LNCaP clone FGC (cell line): Measurements from ENCODE around the gene ARHGAP21.
A peak's percentile ranks its signal among the peaks of the same experiment; 100 is the strongest.
"Not testable (repeated sequence)": the region's sequence is repeated elsewhere in the genome, so short reads cannot be mapped to it uniquely, and the experiment has no call there.

Experiments
- DNase-seq: peaks from one replicate; pipeline ENCODE4 v3.0.0-alpha.2; 2011; ENCODE audit warnings: low read depth
- H3K4me3 ChIP-seq: 2 replicates; pipeline ENCODE4 v1.5.1; 2011; ENCODE audit warnings: mild to moderate bottlenecking, low read depth, low read length, control low read depth
- TF ChIP-seq, protein P1 (sequence below): IDR thresholded peaks from 2 replicates; pipeline ENCODE4 v1.5.1; 2012; ENCODE audit warnings: mild to moderate bottlenecking; ENCODE audit not compliant: control insufficient read depth, insufficient read depth; ENCODE audit errors: extremely low read depth

ARHGAP21 gene

DNA sequence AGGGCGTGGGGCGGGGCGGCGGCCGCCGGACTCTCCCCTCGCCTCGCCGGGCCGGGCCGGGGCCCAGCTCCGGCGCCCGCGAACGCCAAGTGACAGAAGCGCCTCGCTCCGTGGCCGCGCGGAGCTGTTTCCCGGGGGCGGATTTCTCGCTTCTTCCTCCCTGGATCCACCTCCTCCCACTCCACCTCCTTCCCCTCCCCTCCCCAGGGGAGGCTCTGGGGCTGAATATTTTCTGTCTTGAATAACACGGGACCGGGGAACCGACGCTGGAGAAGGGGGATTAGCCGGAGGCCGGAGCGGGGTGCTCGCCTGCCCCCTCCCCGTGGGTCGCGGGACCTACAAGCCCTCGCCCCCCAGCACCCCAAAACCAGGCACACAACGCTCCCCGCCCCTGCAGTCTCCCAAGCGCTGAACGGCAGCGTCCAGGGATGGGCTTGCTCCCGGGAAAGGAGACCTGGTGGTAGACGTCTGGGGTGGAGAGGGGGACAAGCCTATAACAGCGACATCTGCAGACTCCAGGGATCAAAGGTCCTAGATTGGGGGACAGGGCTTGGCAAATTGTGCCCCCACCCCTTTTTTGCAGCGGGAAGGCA, at the start of gene ARHGAP21:
ARHGAP21 (minus strand) TSS at position 100 of the 593 bp plus-strand sequence. CDS start 1,988 bp downstream, outside the sequence.
- no peak for DNase-seq
- peak within 1 kb of the TSS; percentile 76 for H3K4me3 ChIP-seq

GRCh38 chr10:24771943-24772694, 48.4 kb upstream of the ARHGAP21 start:
- H3K4me3 ChIP-seq: no peak overlapping the region
- TF ChIP-seq, protein P1, sequence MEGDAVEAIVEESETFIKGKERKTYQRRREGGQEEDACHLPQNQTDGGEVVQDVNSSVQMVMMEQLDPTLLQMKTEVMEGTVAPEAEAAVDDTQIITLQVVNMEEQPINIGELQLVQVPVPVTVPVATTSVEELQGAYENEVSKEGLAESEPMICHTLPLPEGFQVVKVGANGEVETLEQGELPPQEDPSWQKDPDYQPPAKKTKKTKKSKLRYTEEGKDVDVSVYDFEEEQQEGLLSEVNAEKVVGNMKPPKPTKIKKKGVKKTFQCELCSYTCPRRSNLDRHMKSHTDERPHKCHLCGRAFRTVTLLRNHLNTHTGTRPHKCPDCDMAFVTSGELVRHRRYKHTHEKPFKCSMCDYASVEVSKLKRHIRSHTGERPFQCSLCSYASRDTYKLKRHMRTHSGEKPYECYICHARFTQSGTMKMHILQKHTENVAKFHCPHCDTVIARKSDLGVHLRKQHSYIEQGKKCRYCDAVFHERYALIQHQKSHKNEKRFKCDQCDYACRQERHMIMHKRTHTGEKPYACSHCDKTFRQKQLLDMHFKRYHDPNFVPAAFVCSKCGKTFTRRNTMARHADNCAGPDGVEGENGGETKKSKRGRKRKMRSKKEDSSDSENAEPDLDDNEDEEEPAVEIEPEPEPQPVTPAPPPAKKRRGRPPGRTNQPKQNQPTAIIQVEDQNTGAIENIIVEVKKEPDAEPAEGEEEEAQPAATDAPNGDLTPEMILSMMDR: no peak
- DNase-seq: no peak

More for the DNA sequence above, at the start of gene ARHGAP21:
- TF ChIP-seq, protein P1: peak; percentile 0; the same call in 1 of the 2 replicates

DNA sequence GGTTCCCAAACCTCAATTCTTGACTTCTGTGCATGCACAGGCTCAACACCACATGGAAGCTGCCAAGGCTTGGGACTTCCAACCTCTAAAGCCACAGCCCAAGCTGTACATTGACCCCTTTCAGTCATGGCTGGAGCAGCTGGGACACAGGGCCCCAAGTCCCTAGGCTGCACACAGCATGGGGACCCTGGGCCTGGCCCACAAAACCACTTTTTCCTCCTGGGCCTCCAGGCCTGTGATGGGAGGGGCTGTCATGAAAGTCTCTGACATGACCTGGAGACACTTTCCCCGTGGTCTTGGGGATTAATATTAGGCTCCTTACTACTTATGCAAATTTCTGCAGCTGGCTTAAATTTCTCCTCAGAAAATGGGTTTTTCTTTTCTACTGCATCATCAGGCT, 41.3 kb upstream of the ARHGAP21 start:
- DNase-seq, H3K4me3 ChIP-seq: not testable (repeated sequence)

GRCh38 chr10:24762966-24763623, 39.4 kb upstream of the ARHGAP21 start:
- DNase-seq: no peak
- TF ChIP-seq, protein P1: no peak
- H3K4me3 ChIP-seq: no peak overlapping the region

- H3K4me3 ChIP-seq: no peak overlapping the region
- peak; percentile 41 for DNase-seq
- TF ChIP-seq, protein P1: no peak
Measured at GRCh38 chr10:24762161-24762924, 38.7 kb upstream of the ARHGAP21 start.

- H3K4me3 ChIP-seq: no peak overlapping the region
- DNase-seq: no peak
- TF ChIP-seq, protein P1: no peak
Measured at GRCh38 chr10:24759672-24760071, 36.0 kb upstream of the ARHGAP21 start.

DNA sequence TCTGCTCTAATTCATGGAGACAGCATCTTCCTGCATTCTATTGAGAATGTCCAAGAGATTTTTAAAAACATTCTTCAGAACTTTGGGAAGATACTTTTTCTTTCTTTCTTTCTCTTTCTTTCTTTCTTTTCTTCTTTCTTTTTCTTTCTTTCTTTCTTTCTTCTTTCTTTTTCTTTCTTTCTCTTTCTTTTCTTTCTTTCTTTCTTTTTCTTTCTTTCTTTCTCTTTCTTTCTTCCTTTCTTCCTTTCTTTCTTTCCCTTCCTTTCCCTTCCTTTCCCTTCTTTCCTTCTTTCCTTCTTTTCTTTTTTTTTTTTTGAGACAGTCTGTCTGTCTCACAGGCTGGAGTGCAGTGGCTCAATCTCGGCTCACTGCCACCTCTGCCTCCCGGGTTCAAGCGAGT, 34.6 kb upstream of the ARHGAP21 start:
- DNase-seq, H3K4me3 ChIP-seq: not testable (repeated sequence)
